ENCODE measurements around the gene C1S. TPM values are rescaled to one million over a fixed set of nuclear protein-coding genes. Genes with fewer than 3 reads are reported as not detected.

Gene C1S
- total RNA-seq, 2 experiments from 2014 or later, result 3.6 to 5.2 TPM

DNA sequence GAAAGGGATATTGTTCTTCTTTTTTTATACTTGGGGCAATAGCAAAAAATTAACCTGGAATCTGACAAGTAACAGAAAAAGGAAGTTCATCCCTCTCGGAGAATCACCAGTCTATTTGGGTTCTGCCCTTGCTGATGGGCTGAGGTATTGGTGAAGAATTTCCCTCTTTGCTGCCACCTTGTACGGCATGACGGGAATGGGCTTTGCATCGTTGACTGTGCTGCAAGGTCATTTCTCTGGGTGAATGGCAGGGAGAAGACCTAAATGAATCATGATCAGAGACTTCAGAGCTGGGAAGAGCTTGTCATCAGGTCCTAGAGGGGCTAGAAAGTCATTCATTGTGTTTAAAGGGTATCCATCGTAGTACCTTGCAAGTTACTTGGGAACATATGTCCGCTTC is 12.0 kb downstream of the C1S start:
- no peak overlapping the region for H3K27ac ChIP-seq (ENCODE audit: low read depth, low read length, poor library complexity, severe bottlenecking)
- no peak overlapping the region for H2AFZ ChIP-seq (ENCODE audit: low read length)
- H3K9me3 ChIP-seq (ENCODE audit: low read length), result no peaks in the 10 kb centered on the region
- no peak overlapping the region for H3K4me2 ChIP-seq (ENCODE audit: low read length)
- intact Hi-C loops (cut with micrococcal nuclease; ENCODE audit: unreplicated experiment), result no loop called here
- TF ChIP-seq, protein P1, sequence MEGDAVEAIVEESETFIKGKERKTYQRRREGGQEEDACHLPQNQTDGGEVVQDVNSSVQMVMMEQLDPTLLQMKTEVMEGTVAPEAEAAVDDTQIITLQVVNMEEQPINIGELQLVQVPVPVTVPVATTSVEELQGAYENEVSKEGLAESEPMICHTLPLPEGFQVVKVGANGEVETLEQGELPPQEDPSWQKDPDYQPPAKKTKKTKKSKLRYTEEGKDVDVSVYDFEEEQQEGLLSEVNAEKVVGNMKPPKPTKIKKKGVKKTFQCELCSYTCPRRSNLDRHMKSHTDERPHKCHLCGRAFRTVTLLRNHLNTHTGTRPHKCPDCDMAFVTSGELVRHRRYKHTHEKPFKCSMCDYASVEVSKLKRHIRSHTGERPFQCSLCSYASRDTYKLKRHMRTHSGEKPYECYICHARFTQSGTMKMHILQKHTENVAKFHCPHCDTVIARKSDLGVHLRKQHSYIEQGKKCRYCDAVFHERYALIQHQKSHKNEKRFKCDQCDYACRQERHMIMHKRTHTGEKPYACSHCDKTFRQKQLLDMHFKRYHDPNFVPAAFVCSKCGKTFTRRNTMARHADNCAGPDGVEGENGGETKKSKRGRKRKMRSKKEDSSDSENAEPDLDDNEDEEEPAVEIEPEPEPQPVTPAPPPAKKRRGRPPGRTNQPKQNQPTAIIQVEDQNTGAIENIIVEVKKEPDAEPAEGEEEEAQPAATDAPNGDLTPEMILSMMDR (conservative IDR thresholded peaks at IDR 0.05; ENCODE audit: low read length), result no peak
- no peak for TF ChIP-seq EZH2phosphoT487 (IDR thresholded peaks at IDR 0.05; ENCODE audit: borderline replicate concordance, low read depth, low read length)
- H4K20me1 ChIP-seq (ENCODE audit: insufficient read depth, low read length), result no peaks in the 10 kb centered on the region
- no peaks in the 10 kb centered on the region for H3K36me3 ChIP-seq (ENCODE audit: insufficient read depth, low read length)
- DNase-seq (ENCODE audit: low spot score), result no peak
- H3K4me3 ChIP-seq (ENCODE audit: low read depth, low read length, poor library complexity, severe bottlenecking), result no peak overlapping the region
- H3K4me1 ChIP-seq (ENCODE audit: insufficient read depth, low read length, poor library complexity, severe bottlenecking), result no peaks in the 10 kb centered on the region
- CTCF ChIA-PET (ENCODE audit: unreplicated experiment), result no interaction called here
- POLR2A ChIA-PET, result no interaction called here
- BruUV-seq (replicated peaks), result no TSS peak
- no peaks in the 10 kb centered on the region for H3K9me2 ChIP-seq (ENCODE audit: insufficient read depth, low read length)
- H3K79me2 ChIP-seq (ENCODE audit: insufficient read depth, low read depth, low read length), result no peaks in the 10 kb centered on the region

DNA sequence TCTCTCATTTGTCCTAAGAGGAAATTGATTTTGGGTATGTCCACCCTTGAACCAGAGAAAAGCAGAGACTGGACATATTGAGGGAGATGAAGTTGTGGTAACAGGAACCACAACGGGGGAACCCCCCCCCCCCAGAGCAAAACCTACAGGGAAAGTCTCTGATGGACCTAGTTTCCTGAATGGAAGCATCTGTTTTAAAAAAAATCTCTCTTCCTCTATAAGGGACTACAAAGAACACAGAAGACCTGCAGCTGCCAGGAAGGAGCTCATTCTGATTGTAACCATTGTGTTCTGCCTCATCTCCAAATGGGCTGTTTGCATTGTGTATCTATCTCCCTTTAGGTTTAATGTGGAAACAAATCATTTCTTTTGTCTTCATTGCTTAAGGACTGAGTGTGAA is 13.4 kb downstream of the C1S start:
- Histone ChIP-seq H3K27ac (ENCODE audit: low read depth, low read length, poor library complexity, severe bottlenecking) (no peak overlapping the region), H3K4me3 (ENCODE audit: low read depth, low read length, poor library complexity, severe bottlenecking) (no peak overlapping the region), H3K79me2 (ENCODE audit: insufficient read depth, low read depth, low read length) (no peaks in the 10 kb centered on the region), H3K36me3 (ENCODE audit: insufficient read depth, low read length) (no peaks in the 10 kb centered on the region), H2AFZ (ENCODE audit: low read length) (no peak overlapping the region), H3K9me3 (ENCODE audit: low read length) (no peaks in the 10 kb centered on the region), H3K4me2 (ENCODE audit: low read length) (no peak overlapping the region), H3K9me2 (ENCODE audit: insufficient read depth, low read length) (no peaks in the 10 kb centered on the region), H3K4me1 (ENCODE audit: insufficient read depth, low read length, poor library complexity, severe bottlenecking) (no peaks in the 10 kb centered on the region), H4K20me1 (ENCODE audit: insufficient read depth, low read length) (no peaks in the 10 kb centered on the region)
- CTCF ChIA-PET (ENCODE audit: unreplicated experiment), result interaction anchor here (0.5 to 0.6 kb wide), 2 partner anchors 40 to 87 kb away, joined by 3 to 4 read pairs; no protein-coding TSS in a partner anchor
- BruUV-seq (replicated peaks), result no TSS peak
- POLR2A ChIA-PET, result interaction anchor here (0.7 to 1.0 kb wide), 2 partner anchors 20 to 69 kb away, joined by 3 read pairs; no protein-coding TSS in a partner anchor
- TF ChIP-seq, protein P1 (conservative IDR thresholded peaks at IDR 0.05; ENCODE audit: low read length), result no peak
- TF ChIP-seq EZH2phosphoT487 (IDR thresholded peaks at IDR 0.05; ENCODE audit: borderline replicate concordance, low read depth, low read length), result no peak
- intact Hi-C loops (cut with micrococcal nuclease; ENCODE audit: unreplicated experiment), result no loop called here
- DNase-seq (ENCODE audit: low spot score), result no peak

DNA sequence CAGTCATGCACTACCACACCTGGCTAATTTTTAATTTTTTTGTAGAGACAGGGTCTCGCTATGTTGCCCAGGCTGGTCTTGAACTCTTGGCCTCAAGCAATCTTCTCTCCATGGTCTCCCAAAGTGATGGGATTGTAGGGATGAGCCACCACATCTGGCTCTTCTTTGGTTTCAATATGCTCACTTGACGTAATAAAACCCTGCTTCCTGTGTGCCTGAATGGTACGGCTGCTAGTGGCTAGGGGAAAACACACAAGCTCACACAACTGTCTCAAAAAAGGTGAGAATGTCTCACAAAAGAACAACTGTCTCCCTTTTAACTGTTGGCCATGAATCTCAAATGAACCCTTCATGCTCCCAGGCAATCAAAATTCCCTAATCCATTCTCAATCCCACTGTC is 15.0 kb downstream of the C1S start:
- Histone ChIP-seq H3K4me2 (ENCODE audit: low read length) (no peak overlapping the region), H3K9me2 (ENCODE audit: insufficient read depth, low read length) (no peaks in the 10 kb centered on the region), H3K4me3 (ENCODE audit: low read depth, low read length, poor library complexity, severe bottlenecking) (no peak overlapping the region), H2AFZ (ENCODE audit: low read length) (no peak overlapping the region), H4K20me1 (ENCODE audit: insufficient read depth, low read length) (no peaks in the 10 kb centered on the region), H3K27ac (ENCODE audit: low read depth, low read length, poor library complexity, severe bottlenecking) (no peak overlapping the region), H3K4me1 (ENCODE audit: insufficient read depth, low read length, poor library complexity, severe bottlenecking) (no peaks in the 10 kb centered on the region), H3K79me2 (ENCODE audit: insufficient read depth, low read depth, low read length) (no peaks in the 10 kb centered on the region), H3K9me3 (ENCODE audit: low read length) (no peaks in the 10 kb centered on the region), H3K36me3 (ENCODE audit: insufficient read depth, low read length) (no peaks in the 10 kb centered on the region)
- POLR2A ChIA-PET, result interaction anchor here (1.2 kb wide), 1 partner anchor 25 kb away, joined by 3 read pairs; no protein-coding TSS in a partner anchor
- TF ChIP-seq, protein P1 (conservative IDR thresholded peaks at IDR 0.05; ENCODE audit: low read length), result no peak
- no peak for TF ChIP-seq EZH2phosphoT487 (IDR thresholded peaks at IDR 0.05; ENCODE audit: borderline replicate concordance, low read depth, low read length)
- no peak for DNase-seq (ENCODE audit: low spot score)
- CTCF ChIA-PET (ENCODE audit: unreplicated experiment), result no interaction called here
- intact Hi-C loops (cut with micrococcal nuclease; ENCODE audit: unreplicated experiment), result no loop called here
- BruUV-seq (replicated peaks), result no TSS peak

Measured in OCI-LY7 (cell line).